COLO668 (cell line): ENCODE data around the gene LRRK1.

Experiments used
- DNase-seq: peaks from one replicate; lab custom pipeline; 2025; ENCODE audit not compliant: unreplicated experiment; lab: John Stamatoyannopoulos, UW

Gene LRRK1

DNA sequence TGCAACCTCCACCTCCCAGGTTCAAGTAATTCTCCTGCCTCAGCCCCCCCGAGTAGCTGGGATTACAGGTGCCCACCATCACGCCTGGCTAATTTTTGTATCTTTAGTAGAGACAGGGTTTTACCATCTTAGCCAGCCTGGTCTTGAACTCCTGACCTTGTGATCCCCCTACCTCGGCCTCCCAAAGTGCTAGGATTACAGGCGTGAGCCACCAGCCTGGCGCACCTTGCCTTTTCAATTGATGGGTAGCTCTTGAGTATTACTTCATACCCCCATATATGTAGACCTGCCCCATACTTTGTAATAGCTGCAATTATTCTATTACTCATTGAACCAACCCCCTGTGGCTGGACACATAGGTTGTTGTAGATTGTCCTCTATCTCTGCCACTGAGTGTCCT is 101.3 kb downstream of the LRRK1 start:
- DNase-seq = no peak

DNA sequence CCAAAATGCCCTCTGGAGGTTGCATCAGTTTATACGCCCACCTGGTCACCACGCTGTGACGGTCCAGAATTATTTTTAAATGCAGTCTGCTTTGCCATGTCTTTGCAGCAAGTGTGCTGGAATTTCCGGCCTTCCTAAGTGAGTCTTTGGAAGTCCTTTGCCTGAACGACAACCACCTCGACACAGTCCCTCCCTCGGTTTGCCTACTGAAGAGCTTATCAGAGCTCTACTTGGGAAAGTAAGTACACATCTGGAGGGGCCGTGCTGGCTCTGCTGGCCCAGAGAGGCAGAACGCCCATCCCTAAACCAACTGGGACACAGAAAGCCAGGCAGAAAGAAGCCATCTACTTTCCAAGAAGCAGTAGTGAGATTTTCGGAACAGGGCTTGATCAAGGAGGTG is 101.8 kb downstream of the LRRK1 start:
- DNase-seq = no peak

DNA sequence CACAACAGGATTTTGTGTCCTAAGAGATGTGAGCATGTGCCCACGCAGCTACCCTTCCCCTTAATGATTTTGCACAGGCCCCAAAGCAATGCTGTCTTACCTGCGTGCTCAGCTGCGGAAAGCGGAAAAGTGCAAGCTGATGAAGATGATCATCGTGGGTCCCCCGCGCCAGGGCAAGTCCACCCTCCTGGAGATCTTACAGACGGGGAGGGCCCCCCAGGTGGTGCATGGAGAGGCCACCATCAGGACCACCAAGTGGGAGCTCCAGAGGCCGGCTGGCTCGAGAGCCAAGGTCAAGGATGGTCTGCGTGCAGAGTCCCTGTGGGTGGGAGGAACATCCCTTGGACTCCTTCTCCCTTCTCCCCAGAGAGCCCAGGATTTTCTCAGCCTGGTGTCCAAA is 103.1 kb downstream of the LRRK1 start:
- no peak for DNase-seq

DNA sequence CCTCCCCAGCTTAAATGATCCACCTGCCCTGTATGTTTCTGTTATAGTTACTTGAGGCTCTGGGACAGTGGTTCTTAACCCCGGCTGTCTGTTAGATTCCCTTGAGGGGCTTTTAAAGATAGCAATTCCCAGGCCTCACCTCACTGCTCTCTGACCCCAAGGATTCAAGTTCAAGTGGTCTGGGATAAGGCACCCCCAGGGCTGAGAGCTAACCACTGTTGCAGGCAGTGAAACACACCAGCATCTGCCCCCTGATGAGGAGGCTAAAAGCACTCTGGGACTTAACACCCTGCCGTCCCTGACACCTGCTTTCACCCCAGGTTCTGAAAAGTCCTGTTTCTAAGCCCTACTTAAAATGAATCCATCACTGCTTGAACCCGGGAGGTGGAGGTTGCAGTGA is 103.7 kb downstream of the LRRK1 start:
- no peak for DNase-seq

DNA sequence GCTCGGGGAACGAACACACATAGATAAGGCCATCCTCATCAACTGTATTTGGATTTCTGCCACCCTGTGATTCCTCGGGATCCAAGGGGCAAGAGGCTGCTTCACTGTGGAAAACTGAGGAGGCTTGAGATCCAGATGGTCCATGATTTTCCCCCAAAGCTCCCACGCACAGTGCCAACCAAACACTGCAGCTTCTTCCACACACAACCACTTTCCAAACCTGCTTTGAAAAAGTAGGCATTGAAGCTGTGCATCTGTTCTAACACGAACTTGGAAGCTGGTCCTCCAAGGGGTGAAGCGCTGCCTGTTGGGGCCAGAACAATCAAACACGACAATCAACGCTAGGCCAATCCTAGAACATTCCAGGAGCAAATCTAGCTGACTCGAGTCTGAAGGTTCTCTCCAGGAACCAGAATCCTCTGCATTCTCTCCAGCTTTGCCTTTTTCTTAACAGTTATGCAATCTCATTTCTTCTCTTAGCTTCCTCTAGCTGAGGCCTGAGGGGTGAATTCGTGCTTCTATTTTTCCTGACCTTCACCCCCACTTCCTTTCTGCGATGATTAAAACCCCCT is 104.4 kb downstream of the LRRK1 start:
- DNase-seq = no peak

DNA sequence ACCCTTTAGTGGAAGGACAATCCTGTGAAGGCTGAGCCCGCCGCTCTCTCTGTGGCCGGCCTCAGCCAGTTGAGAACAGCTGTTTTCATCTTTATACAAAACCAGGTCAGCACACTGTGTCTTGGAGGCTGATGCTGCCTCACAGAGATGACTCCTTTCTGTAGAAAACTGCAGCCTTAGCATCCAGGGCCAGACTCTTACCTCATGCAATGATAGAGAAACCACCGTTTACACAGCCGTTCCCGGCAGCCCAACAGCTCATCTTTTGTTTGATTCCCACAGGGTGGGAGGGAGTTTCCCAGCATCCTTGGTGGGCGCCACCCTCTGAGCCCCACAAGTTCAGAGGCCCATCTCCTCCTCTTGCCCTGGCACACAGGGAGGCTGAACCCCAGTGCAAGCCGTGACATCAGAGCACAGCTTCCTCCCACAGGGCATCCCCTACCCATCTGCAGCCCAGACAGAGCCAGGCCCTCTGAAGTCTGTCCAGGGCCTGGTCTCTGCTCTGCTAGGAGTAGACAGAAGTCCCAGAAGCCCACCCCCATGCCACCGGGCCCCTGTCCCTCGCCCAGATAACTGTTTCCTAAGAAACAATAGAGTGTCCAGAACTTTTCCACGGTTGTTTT is 105.0 kb downstream of the LRRK1 start:
- no peak for DNase-seq

DNA sequence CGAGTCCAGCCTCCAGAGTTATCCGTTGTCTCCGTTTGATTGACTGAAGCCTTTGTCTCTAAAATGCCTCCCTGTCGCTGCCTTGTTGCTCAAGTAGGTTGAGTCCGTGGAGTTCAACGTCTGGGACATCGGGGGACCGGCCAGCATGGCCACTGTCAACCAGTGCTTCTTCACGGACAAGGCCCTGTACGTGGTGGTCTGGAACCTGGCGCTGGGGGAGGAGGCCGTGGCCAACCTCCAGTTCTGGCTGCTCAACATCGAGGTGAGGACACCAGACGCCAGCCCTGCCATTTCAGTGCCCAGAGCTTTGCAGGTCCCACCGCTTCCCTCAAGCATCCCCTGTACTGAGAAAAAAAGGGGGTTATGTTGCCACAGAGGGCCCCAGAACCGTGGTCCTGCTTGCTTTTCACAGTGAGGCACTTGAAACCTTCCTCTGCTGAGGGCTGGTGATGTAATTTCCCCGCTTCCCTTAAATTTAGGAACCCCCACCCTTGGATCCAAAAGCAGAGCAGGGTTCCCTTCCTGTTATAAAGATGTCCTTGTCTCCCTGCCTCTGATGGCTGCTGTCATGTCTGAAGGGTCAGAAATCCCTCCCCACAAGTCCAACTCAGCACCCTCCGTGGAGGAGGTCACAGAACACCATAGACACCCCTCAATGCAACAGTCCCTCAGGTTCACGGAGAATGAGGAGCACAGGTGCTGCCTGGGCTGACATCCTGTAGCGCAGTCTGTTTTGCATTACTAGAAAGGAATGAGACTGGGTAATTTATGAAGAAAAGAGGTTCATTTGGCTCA is 105.7 kb downstream of the LRRK1 start:
- DNase-seq = no peak

DNA sequence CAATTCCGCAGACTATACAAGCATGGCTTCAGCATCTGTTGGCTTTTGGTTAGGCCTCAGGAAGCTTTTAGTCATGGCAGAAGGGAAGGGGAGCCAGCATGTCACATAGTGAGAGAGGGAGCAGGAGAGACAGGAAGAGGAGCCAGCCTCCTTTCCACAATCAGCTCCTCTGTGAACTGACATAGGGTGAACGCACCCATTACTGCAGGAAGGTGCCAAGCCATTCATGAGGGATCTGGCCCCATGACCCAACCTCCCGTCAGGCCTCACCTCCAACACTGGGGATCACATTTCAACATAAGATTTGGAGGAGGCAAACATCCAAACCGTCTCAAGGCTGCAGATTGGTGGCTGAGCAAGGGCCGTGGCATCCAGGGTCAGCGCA is 106.3 kb downstream of the LRRK1 start:
- no peak for DNase-seq

DNA sequence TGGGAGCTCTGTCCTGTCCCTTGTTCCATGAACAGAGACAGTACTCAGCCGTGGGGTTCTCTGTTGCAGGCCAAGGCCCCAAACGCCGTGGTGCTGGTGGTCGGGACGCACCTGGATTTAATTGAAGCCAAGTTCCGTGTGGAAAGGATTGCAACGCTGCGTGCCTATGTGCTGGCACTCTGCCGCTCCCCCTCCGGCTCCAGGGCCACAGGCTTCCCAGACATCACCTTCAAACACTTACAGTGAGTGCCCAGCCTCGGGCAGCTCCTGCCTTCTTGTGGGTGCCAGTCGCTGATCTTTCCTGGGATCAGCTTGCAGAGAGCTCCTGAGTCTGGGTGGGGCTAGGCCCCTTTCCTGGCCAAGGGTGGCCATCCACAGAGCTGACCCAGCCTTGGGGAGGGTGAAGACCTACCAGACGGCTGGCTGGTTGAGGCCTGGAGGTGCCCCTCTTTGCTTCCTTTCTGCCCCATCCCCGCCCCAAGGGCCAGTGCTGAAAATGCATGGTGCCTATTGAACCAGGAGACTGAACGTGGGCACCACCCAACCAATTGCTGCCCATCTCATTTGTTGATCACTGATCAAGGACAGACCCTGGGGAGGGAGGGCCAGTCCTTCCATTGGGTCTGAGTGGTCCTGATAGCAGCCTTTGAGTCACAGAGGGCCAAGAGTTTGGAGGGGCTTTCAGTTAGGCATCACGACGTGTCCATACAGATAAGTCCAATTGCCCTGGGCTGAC is 106.9 kb downstream of the LRRK1 start:
- DNase-seq = no peak

DNA sequence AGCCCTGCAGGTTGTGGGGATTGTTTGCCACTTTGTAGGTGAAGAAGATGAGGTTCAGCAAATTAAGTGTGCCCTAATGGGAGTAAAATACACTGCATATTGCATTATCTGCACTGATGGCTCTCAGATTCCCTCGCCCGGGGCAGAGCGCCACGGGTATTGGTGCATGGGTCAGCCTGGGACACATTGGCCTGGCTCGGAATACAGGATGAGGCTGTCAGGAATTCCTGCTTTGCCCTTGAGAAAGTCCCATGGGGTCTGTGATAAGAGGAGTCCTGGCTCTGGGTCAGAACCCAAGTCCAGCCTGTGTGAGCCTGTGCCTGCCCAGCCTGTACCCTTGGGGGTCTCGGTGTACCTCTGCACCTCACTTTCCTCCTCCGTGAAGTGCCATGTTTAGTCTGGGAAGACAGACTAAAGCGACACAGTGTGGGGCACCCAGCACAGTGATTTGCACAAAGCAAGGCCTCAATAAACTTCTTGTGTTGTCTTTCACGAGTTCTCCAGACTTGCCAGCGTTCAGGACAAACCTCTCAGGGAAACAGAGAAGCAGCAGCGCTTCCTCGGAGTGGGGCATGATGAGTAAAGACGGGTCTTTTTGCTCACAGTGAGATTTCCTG is 107.6 kb downstream of the LRRK1 start:
- DNase-seq = no peak

DNA sequence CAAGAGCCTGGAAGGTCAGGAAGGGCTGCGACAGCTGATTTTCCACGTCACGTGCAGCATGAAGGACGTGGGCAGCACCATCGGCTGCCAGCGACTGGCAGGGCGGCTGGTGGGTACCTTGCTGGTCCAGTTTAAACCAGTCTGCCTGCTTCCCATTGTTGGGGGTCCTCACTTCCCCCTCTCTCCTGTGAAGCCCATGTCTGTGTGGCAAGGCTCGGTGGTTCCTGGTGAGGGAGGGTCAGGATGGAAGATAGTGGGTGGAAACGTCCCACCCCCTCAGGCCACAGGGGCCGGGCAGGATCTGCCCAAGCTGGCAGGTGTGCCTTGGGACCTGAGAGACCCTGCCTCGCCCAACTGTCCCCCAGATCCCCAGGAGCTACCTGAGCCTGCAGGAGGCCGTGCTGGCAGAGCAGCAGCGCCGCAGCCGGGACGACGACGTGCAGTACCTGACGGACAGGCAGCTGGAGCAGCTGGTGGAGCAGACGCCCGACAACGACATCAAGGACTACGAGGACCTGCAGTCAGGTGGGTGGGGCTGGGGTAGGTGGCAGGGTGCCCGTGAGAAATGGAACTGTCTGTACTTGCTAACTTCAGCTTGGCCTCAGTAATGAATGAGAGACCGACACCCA is 108.2 kb downstream of the LRRK1 start:
- DNase-seq = no peak

DNA sequence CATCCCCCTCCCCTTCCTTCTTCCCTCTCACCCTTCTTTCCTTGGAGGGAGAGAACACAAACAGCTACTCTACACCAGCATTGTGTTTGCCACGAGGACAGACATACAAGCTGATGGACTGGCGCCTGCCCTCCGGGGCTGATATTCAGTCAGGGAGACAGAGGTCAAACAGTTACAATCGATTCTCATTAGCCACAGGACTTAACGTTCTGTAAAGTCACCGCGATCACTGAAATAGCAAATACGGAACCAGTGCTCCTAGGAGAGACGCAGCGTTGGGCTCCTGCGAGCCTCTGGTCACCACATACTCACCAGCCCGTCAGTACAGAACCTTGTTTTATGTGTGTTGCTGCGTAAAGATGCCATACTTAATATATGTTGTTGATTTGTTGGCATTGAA is 108.8 kb downstream of the LRRK1 start:
- DNase-seq = no peak

DNA sequence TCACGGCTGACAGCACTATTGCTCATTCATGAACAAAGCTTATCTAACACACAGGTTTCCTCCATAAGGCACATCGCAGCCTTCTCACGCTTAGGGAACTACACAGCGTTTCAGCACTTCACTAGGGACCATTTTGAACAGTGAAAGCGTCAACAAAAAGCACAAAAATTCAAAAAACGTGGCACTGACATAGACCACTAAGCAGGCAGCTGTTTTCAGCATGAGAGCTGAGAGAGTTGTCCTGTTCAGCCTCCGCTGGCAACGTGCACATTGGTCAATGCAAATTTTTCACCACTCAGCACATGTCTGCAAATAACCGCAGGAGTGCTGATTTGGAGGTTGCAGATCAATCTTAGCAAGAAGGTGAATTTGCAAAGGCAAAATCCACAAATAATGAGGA is 109.2 kb downstream of the LRRK1 start:
- DNase-seq = no peak

DNA sequence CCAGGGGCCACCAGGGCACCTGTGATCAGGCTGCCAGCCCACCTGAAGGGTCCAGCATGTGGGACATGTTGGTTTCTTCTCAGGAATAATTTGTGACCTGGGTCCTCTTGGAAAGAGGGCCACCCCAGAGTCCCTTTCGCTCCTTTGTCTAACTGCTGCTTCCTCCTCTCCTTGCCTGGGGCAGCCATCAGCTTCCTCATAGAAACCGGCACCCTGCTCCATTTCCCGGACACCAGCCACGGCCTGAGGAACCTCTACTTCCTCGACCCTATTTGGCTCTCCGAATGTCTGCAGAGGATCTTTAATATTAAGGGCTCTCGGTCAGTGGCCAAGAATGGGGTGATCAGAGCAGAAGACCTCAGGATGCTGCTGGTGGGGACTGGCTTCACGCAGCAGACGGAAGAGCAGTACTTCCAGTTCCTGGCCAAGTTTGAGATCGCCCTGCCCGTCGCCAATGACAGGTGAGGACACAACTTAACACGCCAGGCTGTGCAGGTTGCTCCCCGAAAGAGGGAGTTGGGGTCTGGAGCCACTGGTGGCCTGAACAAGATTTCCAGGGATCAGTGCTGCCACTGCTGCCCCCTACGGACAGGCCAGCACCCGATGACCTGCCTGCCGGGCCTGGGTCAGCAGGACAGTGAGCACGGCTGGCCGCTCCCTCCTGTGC is 109.7 kb downstream of the LRRK1 start:
- no peak for DNase-seq

DNA sequence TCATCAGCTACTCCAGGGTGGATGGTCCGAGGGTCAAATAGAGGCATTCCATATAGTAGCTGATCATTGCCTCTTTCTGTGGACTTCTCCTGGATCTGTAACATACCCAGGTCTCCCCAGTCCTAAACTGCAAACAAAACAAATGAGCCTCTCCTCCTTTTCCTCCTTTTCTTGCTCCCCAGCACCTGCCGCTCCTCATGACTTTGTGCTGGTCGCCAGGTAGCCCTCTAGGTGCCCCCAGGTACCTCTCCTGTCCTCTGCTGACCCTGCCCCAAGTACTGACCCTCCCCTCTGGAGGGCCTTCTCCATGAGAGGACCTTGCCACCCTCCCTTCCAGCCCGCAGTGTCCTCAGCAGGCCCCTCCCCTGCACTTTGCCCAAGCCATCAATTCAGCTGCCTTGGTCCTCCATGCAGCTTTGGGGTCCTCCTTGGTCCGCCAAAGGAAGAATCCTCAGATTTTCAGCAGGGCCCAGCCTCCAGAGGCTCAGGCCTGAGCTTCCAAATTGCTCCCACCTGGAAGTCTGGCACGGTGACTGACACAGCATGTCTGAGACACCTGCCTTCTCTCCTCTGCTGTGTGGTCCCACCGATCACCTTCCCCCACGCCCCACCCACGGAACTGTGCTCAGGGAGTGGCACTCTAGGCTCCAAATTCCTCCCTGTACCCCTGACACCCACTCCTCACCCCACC is 111.0 kb downstream of the LRRK1 start:
- no peak for DNase-seq

DNA sequence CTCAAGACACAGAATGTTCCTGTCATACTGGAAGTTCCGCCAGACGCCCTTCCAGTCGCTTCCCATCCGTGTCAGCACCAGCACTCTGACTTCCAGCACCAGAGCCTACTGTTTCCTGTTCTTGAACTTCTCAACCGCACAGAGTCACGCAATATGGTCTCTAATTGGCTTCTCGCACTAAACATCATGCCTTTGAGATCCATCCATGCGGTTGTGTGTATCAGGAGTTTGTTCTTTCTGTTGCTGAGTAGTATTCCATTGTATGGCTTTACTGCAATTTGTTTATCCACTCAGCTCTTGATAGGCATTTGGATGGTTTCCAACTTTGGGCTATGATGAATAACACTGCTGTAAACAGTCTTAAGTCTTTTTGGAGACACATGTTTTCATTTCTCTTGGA is 112.1 kb downstream of the LRRK1 start:
- DNase-seq = no peak

DNA sequence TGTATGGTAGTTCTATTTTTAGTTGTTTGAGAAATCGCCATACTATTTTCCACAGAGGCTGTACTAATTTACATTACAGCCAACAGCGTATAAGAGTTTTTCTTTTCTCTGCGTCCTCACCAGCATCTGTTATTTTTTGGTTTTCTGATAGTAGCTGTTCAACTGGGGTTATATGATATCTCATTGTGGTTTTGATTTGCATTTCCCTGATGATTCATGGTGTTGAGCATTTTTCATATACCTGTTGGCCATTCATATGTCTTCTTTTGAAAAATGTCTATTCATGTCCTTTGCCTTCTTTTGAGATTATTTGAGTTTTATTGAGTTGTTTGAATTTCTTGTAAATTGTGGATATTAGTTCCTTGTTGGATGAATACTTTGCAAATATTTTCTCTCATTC is 114.6 kb downstream of the LRRK1 start:
- no peak for DNase-seq

DNA sequence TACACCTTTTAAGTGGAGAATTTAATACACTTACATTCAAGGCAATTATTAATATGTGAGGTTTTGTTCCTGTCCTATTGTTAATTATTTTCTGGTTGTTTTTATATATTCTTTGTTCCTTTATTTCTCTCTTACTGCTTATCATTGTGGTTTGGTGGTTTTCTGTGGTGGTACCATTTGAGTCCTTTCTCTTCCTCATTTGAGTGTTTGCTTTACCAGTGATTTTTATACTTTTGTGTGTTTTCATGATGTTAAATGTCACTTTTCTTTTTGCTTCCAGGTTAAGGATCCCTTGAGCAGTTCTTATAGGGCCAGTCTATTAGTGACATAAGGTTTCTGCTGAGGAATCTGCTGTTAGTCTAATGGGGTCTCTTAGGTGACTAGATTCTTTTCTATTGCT is 116.5 kb downstream of the LRRK1 start:
- DNase-seq = no peak

DNA sequence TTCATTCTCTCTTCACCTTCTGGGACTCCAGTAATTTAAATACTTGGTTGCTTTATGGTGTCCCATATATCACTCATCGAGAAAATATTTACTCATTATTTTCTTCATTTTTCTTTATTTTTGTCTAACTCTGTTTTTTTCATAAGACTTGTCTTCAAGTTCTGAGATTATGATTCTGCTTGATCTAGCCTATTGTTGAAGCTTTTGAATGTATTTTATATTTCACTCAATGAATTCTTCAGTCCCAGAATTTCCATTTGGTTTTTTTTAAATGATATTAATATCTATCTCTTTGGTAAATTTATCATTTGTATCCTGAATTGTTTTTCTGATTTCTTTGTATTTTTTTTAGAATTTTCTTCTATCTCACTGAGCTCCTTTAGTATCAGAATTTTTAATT is 117.0 kb downstream of the LRRK1 start:
- no peak for DNase-seq
